HCT116 (cell line): ENCODE results near the gene ENO2.

Experiments used
- EZH2 ChIP-seq: fragments of 200-600 bp; sonication (generic); IDR thresholded peaks from 2 replicates; pipeline ENCODE4 v1.6.1; 2017; ENCODE audit warnings: antibody characterized with exemption, mixed run types
- EZH2phosphoT487 ChIP-seq: fragments of 200-600 bp; IDR thresholded peaks from 2 replicates; pipeline ENCODE4 v1.6.1; 2018; ENCODE audit warnings: antibody characterized with exemption, borderline replicate concordance
- POLR2AphosphoS5 ChIP-seq: IDR thresholded peaks from 2 replicates; pipeline ENCODE4 v1.6.1; 2011; ENCODE audit warnings: mild to moderate bottlenecking, low read depth, low read length, moderate library complexity
- SIN3A ChIP-seq: IDR thresholded peaks from 2 replicates; pipeline ENCODE4 v1.6.1; 2012; ENCODE audit warnings: low read depth
- YY1 ChIP-seq: IDR thresholded peaks from 2 replicates; pipeline ENCODE4 v1.6.1; 2011; ENCODE audit warnings: low read length, low read depth, moderate library complexity, mild to moderate bottlenecking; ENCODE audit not compliant: insufficient replicate concordance; ENCODE audit errors: extremely low read depth
- ZNF274 ChIP-seq: fragments of 200-500 bp; sonication (Bioruptor generic); IDR thresholded peaks from 2 replicates; pipeline ENCODE4 v1.6.1; 2014; ENCODE audit warnings: mild to moderate bottlenecking, low read depth, low read length, inconsistent platforms
- TF ChIP-seq, protein P1 (sequence below), 3 experiments: fragments of 200-600 bp in 1 of 3; sonication (generic) in 1 of 3; IDR thresholded peaks in 2 of 3; conservative IDR thresholded peaks in 1 of 3; 2 replicates each; pipeline ENCODE4 v1.5.1; 2012 to 2017; ENCODE audit warnings: low read depth in 2 of 3, low read length in 2 of 3, antibody characterized with exemption in 1 of 3, borderline replicate concordance in 1 of 3, control low read depth in 1 of 3, mild to moderate bottlenecking in 1 of 3, mixed read lengths in 1 of 3, mixed run types in 1 of 3, moderate library complexity in 1 of 3; ENCODE audit not compliant: insufficient read depth in 1 of 3
- TF ChIP-seq, protein P2 (sequence below): IDR thresholded peaks from 2 replicates; pipeline ENCODE4 v1.6.1; 2012; ENCODE audit warnings: low read depth

DNA sequence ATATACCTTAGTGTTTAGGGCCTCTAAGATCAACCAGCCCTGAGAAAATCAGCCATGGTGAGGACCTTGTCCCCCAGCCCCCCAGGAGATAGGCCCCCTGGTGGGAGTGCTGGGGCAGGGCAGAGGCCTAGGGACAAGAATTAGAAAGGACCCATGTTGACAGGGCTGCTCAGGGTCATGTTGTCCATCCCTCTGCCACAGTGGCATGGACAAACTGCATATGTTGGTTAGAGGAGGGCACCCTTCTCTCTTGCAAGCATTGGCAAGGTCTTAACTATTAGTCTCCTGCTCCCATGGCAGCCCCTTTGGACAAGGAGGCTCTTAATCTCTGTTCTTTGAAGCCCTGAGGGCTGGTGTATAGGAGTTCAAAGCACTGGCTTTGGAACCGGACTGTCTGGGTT is 36.0 kb downstream of the ENO2 start:
- TF ChIP-seq, protein P1, sequence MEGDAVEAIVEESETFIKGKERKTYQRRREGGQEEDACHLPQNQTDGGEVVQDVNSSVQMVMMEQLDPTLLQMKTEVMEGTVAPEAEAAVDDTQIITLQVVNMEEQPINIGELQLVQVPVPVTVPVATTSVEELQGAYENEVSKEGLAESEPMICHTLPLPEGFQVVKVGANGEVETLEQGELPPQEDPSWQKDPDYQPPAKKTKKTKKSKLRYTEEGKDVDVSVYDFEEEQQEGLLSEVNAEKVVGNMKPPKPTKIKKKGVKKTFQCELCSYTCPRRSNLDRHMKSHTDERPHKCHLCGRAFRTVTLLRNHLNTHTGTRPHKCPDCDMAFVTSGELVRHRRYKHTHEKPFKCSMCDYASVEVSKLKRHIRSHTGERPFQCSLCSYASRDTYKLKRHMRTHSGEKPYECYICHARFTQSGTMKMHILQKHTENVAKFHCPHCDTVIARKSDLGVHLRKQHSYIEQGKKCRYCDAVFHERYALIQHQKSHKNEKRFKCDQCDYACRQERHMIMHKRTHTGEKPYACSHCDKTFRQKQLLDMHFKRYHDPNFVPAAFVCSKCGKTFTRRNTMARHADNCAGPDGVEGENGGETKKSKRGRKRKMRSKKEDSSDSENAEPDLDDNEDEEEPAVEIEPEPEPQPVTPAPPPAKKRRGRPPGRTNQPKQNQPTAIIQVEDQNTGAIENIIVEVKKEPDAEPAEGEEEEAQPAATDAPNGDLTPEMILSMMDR (IDR thresholded peaks at IDR 0.05 in 2 of 3, conservative IDR thresholded peaks at IDR 0.05 in 1 of 3; ENCODE audit: borderline replicate concordance in 1 of 3, insufficient read depth in 1 of 3, low read depth in 2 of 3, low read length in 2 of 3), result peak in 2 of 3 experiments; percentile 40 to 49; a peak in 4 of 6 replicates
- TF ChIP-seq YY1, result no peak
- TF ChIP-seq SIN3A, result no peak
- TF ChIP-seq, protein P2, sequence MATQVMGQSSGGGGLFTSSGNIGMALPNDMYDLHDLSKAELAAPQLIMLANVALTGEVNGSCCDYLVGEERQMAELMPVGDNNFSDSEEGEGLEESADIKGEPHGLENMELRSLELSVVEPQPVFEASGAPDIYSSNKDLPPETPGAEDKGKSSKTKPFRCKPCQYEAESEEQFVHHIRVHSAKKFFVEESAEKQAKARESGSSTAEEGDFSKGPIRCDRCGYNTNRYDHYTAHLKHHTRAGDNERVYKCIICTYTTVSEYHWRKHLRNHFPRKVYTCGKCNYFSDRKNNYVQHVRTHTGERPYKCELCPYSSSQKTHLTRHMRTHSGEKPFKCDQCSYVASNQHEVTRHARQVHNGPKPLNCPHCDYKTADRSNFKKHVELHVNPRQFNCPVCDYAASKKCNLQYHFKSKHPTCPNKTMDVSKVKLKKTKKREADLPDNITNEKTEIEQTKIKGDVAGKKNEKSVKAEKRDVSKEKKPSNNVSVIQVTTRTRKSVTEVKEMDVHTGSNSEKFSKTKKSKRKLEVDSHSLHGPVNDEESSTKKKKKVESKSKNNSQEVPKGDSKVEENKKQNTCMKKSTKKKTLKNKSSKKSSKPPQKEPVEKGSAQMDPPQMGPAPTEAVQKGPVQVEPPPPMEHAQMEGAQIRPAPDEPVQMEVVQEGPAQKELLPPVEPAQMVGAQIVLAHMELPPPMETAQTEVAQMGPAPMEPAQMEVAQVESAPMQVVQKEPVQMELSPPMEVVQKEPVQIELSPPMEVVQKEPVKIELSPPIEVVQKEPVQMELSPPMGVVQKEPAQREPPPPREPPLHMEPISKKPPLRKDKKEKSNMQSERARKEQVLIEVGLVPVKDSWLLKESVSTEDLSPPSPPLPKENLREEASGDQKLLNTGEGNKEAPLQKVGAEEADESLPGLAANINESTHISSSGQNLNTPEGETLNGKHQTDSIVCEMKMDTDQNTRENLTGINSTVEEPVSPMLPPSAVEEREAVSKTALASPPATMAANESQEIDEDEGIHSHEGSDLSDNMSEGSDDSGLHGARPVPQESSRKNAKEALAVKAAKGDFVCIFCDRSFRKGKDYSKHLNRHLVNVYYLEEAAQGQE, result no peak
- TF ChIP-seq EZH2, result no peak
- TF ChIP-seq ZNF274, result no peak
- no peak for TF ChIP-seq POLR2AphosphoS5
- no peak for TF ChIP-seq EZH2phosphoT487
